ENCODE measurements around the gene KCNE1.

DNA sequence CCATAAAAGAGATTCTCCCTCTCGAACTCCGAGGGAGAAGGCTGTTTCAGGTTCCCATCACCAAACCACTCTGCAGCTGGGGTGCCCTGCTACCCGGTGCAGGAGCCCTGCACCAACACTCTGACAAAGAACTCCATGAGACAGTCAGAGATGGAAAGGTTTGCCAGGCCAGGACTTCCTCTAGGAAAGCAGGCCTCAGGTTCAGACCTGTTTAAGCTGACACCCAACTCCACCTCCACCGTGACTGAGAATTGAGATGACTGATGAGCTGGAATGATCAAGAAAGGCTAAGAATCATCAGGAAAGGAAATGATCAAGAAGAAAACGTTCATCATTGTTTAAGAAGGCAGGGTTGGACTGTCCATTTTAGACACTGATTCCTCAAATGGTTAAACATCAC is 46.2 kb upstream of the KCNE1 start:
- TF ChIP-seq FOS (IDR thresholded peaks at IDR 0.05; ENCODE audit: low read depth, low read length) (no peak), CHD1 (IDR thresholded peaks at IDR 0.05; ENCODE audit: low read depth, low read length) (no peak), POLR2A (IDR thresholded peaks at IDR 0.05; ENCODE audit: low read depth, low read length) (no peak), RFX5 (IDR thresholded peaks at IDR 0.05; ENCODE audit: low read depth, low read length) (no peak), MXI1 (IDR thresholded peaks at IDR 0.05; ENCODE audit: borderline replicate concordance, low read depth, low read length) (no peak), RAD21 (IDR thresholded peaks at IDR 0.05; ENCODE audit: low read length) (no peak), SMC3 (IDR thresholded peaks at IDR 0.05; ENCODE audit: low read depth, low read length) (no peak), RCOR1 (IDR thresholded peaks at IDR 0.05; ENCODE audit: insufficient replicate concordance, low read length) (no peak), MAFK (IDR thresholded peaks at IDR 0.05; ENCODE audit: low read depth, low read length) (no peak), NFE2L2 (IDR thresholded peaks at IDR 0.05; ENCODE audit: low read depth, low read length) (no peak)
- TF ChIP-seq, protein P1, sequence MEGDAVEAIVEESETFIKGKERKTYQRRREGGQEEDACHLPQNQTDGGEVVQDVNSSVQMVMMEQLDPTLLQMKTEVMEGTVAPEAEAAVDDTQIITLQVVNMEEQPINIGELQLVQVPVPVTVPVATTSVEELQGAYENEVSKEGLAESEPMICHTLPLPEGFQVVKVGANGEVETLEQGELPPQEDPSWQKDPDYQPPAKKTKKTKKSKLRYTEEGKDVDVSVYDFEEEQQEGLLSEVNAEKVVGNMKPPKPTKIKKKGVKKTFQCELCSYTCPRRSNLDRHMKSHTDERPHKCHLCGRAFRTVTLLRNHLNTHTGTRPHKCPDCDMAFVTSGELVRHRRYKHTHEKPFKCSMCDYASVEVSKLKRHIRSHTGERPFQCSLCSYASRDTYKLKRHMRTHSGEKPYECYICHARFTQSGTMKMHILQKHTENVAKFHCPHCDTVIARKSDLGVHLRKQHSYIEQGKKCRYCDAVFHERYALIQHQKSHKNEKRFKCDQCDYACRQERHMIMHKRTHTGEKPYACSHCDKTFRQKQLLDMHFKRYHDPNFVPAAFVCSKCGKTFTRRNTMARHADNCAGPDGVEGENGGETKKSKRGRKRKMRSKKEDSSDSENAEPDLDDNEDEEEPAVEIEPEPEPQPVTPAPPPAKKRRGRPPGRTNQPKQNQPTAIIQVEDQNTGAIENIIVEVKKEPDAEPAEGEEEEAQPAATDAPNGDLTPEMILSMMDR (conservative IDR thresholded peaks at IDR 0.05; ENCODE audit: low read depth, low read length), result no peak
- TF ChIP-seq, protein P2, sequence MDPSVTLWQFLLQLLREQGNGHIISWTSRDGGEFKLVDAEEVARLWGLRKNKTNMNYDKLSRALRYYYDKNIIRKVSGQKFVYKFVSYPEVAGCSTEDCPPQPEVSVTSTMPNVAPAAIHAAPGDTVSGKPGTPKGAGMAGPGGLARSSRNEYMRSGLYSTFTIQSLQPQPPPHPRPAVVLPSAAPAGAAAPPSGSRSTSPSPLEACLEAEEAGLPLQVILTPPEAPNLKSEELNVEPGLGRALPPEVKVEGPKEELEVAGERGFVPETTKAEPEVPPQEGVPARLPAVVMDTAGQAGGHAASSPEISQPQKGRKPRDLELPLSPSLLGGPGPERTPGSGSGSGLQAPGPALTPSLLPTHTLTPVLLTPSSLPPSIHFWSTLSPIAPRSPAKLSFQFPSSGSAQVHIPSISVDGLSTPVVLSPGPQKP (IDR thresholded peaks at IDR 0.05; ENCODE audit: borderline replicate concordance, low read depth, low read length), result no peak
- TF ChIP-seq, protein P3, sequence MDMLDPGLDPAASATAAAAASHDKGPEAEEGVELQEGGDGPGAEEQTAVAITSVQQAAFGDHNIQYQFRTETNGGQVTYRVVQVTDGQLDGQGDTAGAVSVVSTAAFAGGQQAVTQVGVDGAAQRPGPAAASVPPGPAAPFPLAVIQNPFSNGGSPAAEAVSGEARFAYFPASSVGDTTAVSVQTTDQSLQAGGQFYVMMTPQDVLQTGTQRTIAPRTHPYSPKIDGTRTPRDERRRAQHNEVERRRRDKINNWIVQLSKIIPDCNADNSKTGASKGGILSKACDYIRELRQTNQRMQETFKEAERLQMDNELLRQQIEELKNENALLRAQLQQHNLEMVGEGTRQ (IDR thresholded peaks at IDR 0.05; ENCODE audit: low read depth, low read length), result no peak
